Measurements from ENCODE around the gene KCNS1. TPM values are rescaled to one million over a fixed set of nuclear protein-coding genes. Genes with fewer than 3 reads are reported as not detected.

The KCNS1 gene
- total and polyA plus RNA-seq, 8 donors = 0.04 to 1.3 (median 0.09) TPM; not detected in 1

DNA sequence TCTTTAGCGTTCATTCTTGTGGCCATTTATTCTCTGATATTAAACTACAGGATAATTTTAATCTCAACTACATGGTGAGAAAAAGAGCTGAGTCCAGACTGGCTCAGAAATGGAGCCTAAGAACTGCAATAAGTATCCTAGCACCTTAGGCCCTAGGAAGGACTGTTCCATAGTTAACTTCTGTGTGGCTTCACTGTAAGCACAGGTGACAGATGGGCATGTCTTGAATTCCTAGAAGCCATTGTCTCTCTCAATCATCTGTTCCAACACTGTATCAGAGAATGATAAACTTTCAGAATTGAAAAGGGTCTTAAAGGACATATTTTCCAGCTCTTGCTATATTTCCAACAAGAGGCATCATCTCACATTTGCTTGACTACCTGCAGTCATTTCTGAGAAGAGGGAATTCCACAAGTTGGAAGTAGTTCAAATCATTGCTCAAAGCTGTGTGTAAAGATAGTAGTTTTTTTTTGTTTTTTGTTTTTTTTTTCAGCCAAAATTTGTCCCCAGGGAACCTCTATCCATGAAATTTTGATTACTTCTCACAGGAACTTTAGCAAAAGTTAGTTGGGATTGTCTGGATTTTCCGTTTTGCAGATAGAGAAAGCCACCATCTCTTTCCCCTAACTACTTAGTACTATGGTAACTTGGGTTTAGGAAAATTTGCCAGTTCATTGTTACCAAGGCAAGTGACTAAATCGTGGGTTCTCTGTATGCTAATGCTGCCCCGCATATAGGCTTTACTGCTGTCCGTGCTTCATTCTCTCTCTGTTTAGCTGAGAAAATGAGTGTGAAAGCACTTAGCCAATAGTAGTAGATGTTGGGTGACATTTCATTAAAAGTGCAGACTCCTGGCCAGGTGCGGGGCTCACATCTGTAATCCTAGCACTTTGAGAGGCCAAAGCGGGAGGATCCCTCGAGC lies 47.2 kb downstream of the KCNS1 start:
- no peak for DNase-seq
- intact Hi-C loops (cut with DNase I) = no loop called here
- no peaks in the 10 kb centered on the region for H3K27me3 ChIP-seq
- no peak for TF ChIP-seq CTCF (IDR thresholded peaks at IDR 0.05)
- no peaks in the 10 kb centered on the region for H3K4me1 ChIP-seq
- no peak overlapping the region for H3K27ac ChIP-seq
- no peaks in the 10 kb centered on the region for H3K9me3 ChIP-seq
- 88 to 95% methylated on average over 8 of the region's 8 CpGs for WGBS, 2 donors
- ATAC-seq = no peak
- H3K36me3 ChIP-seq = no peaks in the 10 kb centered on the region
- no peak overlapping the region for H3K4me3 ChIP-seq
- no peak for FAIRE-seq

DNA sequence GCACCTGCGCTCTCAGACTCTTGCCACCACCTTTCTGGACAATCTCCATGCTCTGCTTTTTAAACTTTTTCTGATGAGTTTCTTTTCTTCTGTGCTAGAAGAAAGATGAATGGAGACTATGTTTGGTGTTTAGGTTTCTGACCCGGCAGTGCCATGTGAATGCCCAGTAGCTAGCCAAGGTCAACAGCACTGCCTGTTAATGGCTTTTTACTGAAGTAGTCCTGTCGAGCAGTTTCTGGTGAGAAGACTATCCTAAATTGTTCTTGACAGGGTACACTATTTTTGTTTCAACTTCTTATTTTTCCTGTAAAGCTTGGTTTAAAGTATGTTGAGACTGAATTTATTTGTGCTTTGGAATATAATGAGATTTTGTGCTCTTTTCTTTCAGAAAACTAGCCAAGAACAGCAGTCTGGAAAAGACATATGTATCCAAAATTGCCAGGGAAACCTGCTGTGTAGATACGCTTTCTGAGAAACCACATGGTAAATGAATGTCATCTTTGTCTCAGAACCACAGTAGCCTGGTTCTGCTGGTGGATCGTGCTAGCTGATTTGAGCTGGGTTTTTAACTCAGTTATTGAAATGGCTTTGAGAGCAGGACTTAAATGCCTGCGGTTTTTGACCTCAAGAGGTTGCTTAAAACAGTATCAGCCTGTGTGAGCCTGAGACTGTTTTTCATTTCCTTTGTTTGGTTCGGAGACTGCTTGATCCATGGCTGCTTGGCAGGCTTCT lies 48.1 kb downstream of the KCNS1 start:
- 71 to 78% methylated on average over 7 of the region's 7 CpGs for WGBS, 2 donors
- no peaks in the 10 kb centered on the region for H3K36me3 ChIP-seq
- no peaks in the 10 kb centered on the region for H3K27me3 ChIP-seq
- ATAC-seq = no peak
- H3K27ac ChIP-seq = no peak overlapping the region
- DNase-seq = no peak
- intact Hi-C loops (cut with DNase I) = no loop called here
- H3K4me3 ChIP-seq = no peak overlapping the region
- no peak for TF ChIP-seq CTCF (IDR thresholded peaks at IDR 0.05)
- H3K4me1 ChIP-seq = no peaks in the 10 kb centered on the region
- H3K9me3 ChIP-seq = no peaks in the 10 kb centered on the region
- no peak for FAIRE-seq

GRCh38 chr20:45051204-45052060 lies 49.5 kb downstream of the KCNS1 start:
- no peak for TF ChIP-seq CTCF (IDR thresholded peaks at IDR 0.05)
- intact Hi-C loops (cut with DNase I) = no loop called here
- H3K27ac ChIP-seq = no peak overlapping the region
- FAIRE-seq (no peak), ATAC-seq (no peak), DNase-seq (no peak)
- WGBS, 2 donors = 81 to 86% methylated on average over 3 of the region's 3 CpGs
- H3K27me3 ChIP-seq = no peaks in the 10 kb centered on the region
- H3K36me3 ChIP-seq = no peaks in the 10 kb centered on the region
- H3K9me3 ChIP-seq = no peaks in the 10 kb centered on the region
- no peak overlapping the region for H3K4me3 ChIP-seq
- H3K4me1 ChIP-seq = no peaks in the 10 kb centered on the region

DNA sequence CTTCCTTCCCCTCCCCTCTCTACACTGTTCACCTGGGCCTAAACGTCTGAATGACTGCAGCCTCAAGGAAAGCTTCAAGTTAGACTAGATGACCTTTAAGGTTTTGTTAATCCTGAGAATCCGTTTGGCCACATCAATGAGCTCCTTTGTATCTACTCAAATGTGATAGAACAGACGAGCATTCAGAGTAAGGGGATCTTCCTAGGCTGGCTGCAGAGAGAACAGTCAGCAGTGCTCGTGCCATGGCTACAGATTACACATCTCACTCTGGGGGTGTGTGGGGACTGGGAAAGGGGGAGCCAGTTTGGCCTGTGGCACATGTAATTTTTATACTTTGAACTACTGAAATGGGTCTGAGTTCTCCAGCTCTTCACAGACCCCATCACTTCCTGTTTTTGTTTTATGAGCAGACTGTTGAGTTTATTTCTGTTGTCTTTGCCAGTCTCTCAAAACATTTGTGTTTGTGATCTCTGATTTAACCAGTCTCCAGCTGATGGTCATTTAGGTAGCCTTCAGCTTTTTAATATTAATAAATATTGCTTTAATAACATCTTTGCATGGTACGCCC lies 50.9 kb downstream of the KCNS1 start:
- Histone ChIP-seq H3K4me3 (no peak overlapping the region), H3K4me1 (no peaks in the 10 kb centered on the region), H3K9me3 (no peaks in the 10 kb centered on the region), H3K36me3 (no peaks in the 10 kb centered on the region), H3K27me3 (no peaks in the 10 kb centered on the region), H3K27ac (no peak overlapping the region)
- intact Hi-C loops (cut with DNase I) = no loop called here
- 73 to 77% methylated on average over 5 of the region's 5 CpGs for WGBS, 2 donors
- ATAC-seq (no peak), DNase-seq (no peak), FAIRE-seq (no peak)
- TF ChIP-seq CTCF (IDR thresholded peaks at IDR 0.05) = no peak
